ENCODE data around the gene NDUFV1. TPM values are rescaled to one million over a fixed set of nuclear protein-coding genes. Genes with fewer than 3 reads are reported as not detected.

The NDUFV1 gene
- total and polyA plus RNA-seq, 2 donors (not counting 1 experiment from before 2014, with no cell fraction given) = 238 to 315 TPM

GRCh38 chr11:67648796-67649613 lies 42.3 kb downstream of the NDUFV1 start:
- ChIA-PET CTCF (interaction anchor here (0.6 to 9.2 kb wide), 12 partner anchors 10 to 701 kb away, joined by 3 to 149 read pairs (median 6); partner anchors contain the start of gene NUDT8), POLR2A (interaction anchor here (0.5 to 2.0 kb wide), 5 partner anchors 19 to 409 kb away, joined by 3 to 13 read pairs (median 3); partner anchors contain the start of gene NUDT8)
- Histone ChIP-seq H3K27me3 (replicated peaks in 1 of 4; ENCODE audit: control extremely low read depth in 1 of 4, control insufficient read depth in 3 of 4, insufficient read depth in 4 of 4, low read length in 3 of 4) (peaks cover 0 to 4% (median 0%) of the 10 kb centered on the region in 4 experiments), H3K4me1 (ENCODE audit: control insufficient read depth in 2 of 2, insufficient read depth in 2 of 2, low read length in 2 of 2) (peaks cover 66 to 72% of the 10 kb centered on the region in 2 donors), H4K20me1 (ENCODE audit: control insufficient read depth, insufficient read depth, low read length, poor library complexity, severe bottlenecking) (no peaks in the 10 kb centered on the region), H3K27ac (ENCODE audit: low read length in 2 of 2) (peak overlapping the region; percentile 56 to 66), H2AFZ (ENCODE audit: insufficient read depth, low read depth, low read length, poor library complexity, severe bottlenecking) (no peak overlapping the region), H3K9ac (ENCODE audit: low read length) (peak overlapping the region; percentile 26), H3K36me3 (replicated peaks in 1 of 2; ENCODE audit: control extremely low read depth in 1 of 2, control insufficient read depth in 1 of 2, extremely low read depth in 1 of 2, insufficient read depth in 2 of 2, low read length in 1 of 2) (no peaks in the 10 kb centered on the region), H3K4me2 (replicated peaks; ENCODE audit: low read depth, low read length, poor library complexity, severe bottlenecking) (peak overlapping the region; percentile 79), H3K4me3 (ENCODE audit: control extremely low read depth in 1 of 5, extremely low read depth in 1 of 5, insufficient read depth in 1 of 5, low read depth in 2 of 5, low read length in 4 of 5) (peak overlapping the region in 2 of 5 experiments; percentile 4 to 11), H3K79me2 (ENCODE audit: control insufficient read depth, insufficient read depth, low read length) (no peaks in the 10 kb centered on the region), H3K9me3 (ENCODE audit: control extremely low read depth in 1 of 3, control insufficient read depth in 2 of 3, insufficient read depth in 1 of 3, low read length in 2 of 3) (peaks cover 0 to 35% (median 1%) of the 10 kb centered on the region in 3 donors)
- ATAC-seq (ENCODE audit: low read depth) (no peak), DNase-seq (peak; percentile 75)
- H3K4me3 Mint-ChIP-seq = peak overlapping the region; percentile 95
- peak overlapping the region; percentile 37 for H3K27ac Mint-ChIP-seq
- intact Hi-C loops (cut with micrococcal nuclease) = loop anchor here (1.0 to 5.0 kb wide), 3 partner anchors 10 to 37 kb away; partner anchors contain the start of gene NUDT8
- H3K4me1 Mint-ChIP-seq = peaks cover 65% of the 10 kb centered on the region
- no peaks in the 10 kb centered on the region for H3K9me3 Mint-ChIP-seq (ENCODE audit: insufficient read depth)
- 2% methylated on average over 11 of the region's 12 CpGs for WGBS (ENCODE audit: insufficient coverage)
- no peaks in the 10 kb centered on the region for H3K27me3 Mint-ChIP-seq
- TF ChIP-seq EZH2 (IDR thresholded peaks at IDR 0.05; ENCODE audit: borderline replicate concordance, insufficient read depth, low read depth, low read length, poor library complexity, severe bottlenecking) (no peak), CTCF (IDR thresholded peaks at IDR 0.05) (no peak)
